HCT116 (cell line): ENCODE data around the gene PTBP1. TPM values are rescaled to one million over a fixed set of nuclear protein-coding genes. Genes with fewer than 3 reads are reported as not detected.

Source experiments
- ATAC-seq: fragments of 200-7000 bp; cut with Tn5 transposase; 2 replicates; pipeline ENCODE4 v1.9.1; 2020; ENCODE audit warnings: mild to moderate bottlenecking, moderate library complexity
- BruUV-seq: library from RNA; stranded (reverse); fragments of 400-500 nt; replicated peaks from 2 replicates; lab custom pipeline; 2021; lab: Mats Ljungman, UMichigan
- CTCF ChIA-PET: fragments of 300-600 bp; sonication (Branson Sonifier 250); formaldehyde crosslinking; loops from one replicate; lab custom pipeline; 2021; ENCODE audit warnings: antibody characterized with exemption; lab: Charles Lee
- POLR2A ChIA-PET: fragments of 300-600, 350-600 bp; sonication (Branson Sonifier 250); formaldehyde crosslinking; loops from one replicate; lab custom pipeline; 2021; ENCODE audit warnings: antibody characterized with exemption; lab: Charles Lee
- RAD21 ChIA-PET, 2 experiments: fragments of 300-600 bp; sonication (Branson Sonifier 250); formaldehyde crosslinking; loops; one replicate each; lab custom pipeline; 2023; ENCODE audit warnings: low total read pairs in 2 of 2; ENCODE audit not compliant: uncharacterized antibody in 2 of 2, unreplicated experiment in 2 of 2, low non-redundant PET in 1 of 2; lab: Charles Lee
- DNase-seq: peaks from one replicate; pipeline ENCODE4 v3.0.0-alpha.2; 2010; ENCODE audit warnings: low read depth, low spot score
- H2AFZ ChIP-seq: fragments of 200-600 bp; shearing (Covaris generic), sonication (generic); 2 replicates; pipeline ENCODE4 v1.6.1; 2017; ENCODE audit warnings: low read depth, mixed run types, mixed read lengths, antibody characterized with exemption, low read length; ENCODE audit not compliant: poor library complexity, severe bottlenecking
- H3K27ac ChIP-seq: 2 replicates; pipeline ENCODE4 v1.5.1; 2012; ENCODE audit warnings: low read depth, low read length
- H3K27me3 ChIP-seq: fragments of 200-600 bp; sonication (generic); 2 replicates; pipeline ENCODE4 v1.6.1; 2016; ENCODE audit warnings: mixed run types, low read length, mixed read lengths; ENCODE audit not compliant: insufficient read depth
- H3K36me3 ChIP-seq, 2 experiments: fragments of 200-500 bp in 1 of 2; fragments of 200-600 bp in 1 of 2; sonication (Bioruptor generic) in 1 of 2; sonication (generic) in 1 of 2; 2 replicates each; pipeline versions ENCODE4 v1.5.1 to v1.6.1; 2014 to 2016; ENCODE audit warnings: low read length in 2 of 2, inconsistent platforms in 1 of 2, mixed read lengths in 1 of 2, mixed run types in 1 of 2; ENCODE audit not compliant: insufficient read depth in 2 of 2, control insufficient read depth in 1 of 2
- H3K4me1 ChIP-seq, 2 experiments: fragments of 200-600 bp in 1 of 2; sonication (generic) in 1 of 2; 2 replicates each; pipeline versions ENCODE4 v1.5.1 to v1.6.1; 2012 to 2017; ENCODE audit warnings: low read length in 2 of 2, inconsistent platforms in 1 of 2, mild to moderate bottlenecking in 1 of 2, mixed read lengths in 1 of 2, mixed run types in 1 of 2, moderate library complexity in 1 of 2; ENCODE audit not compliant: insufficient read depth in 2 of 2, control insufficient read depth in 1 of 2
- H3K4me2 ChIP-seq: fragments of 200-600 bp; sonication (generic); 2 replicates; pipeline ENCODE4 v1.6.1; 2017; ENCODE audit warnings: mixed run types, low read length, mixed read lengths
- H3K4me3 ChIP-seq, 2 experiments: fragments of 200-600 bp in 1 of 2; sonication (generic) in 1 of 2; replicated peaks in 1 of 2; 2 replicates each; pipeline ENCODE4 v1.5.1; 2011 to 2016; ENCODE audit warnings: low read length in 2 of 2, control low read depth in 1 of 2, low read depth in 1 of 2, mild to moderate bottlenecking in 1 of 2, mixed read lengths in 1 of 2, mixed run types in 1 of 2
- H3K79me2 ChIP-seq: fragments of 200-600 bp; sonication (generic); 2 replicates; pipeline ENCODE4 v1.6.1; 2017; ENCODE audit warnings: mild to moderate bottlenecking, mixed run types, low read length, moderate library complexity, mixed read lengths; ENCODE audit not compliant: insufficient read depth
- H3K9ac ChIP-seq: fragments of 200-600 bp; sonication (generic); 2 replicates; pipeline ENCODE4 v1.6.1; 2016; ENCODE audit warnings: low read length, mixed read lengths
- H3K9me2 ChIP-seq: fragments of 200-600 bp; sonication (generic), shearing (Covaris generic); 2 replicates; pipeline ENCODE4 v1.6.1; 2017; ENCODE audit warnings: mixed run types, mild to moderate bottlenecking, moderate library complexity; ENCODE audit not compliant: insufficient read depth
- H3K9me3 ChIP-seq, 2 experiments: fragments of 200-500 bp in 1 of 2; fragments of 200-600 bp in 1 of 2; sonication (Bioruptor generic) in 1 of 2; sonication (generic) in 1 of 2; 2 replicates each; pipeline ENCODE4 v1.6.1; 2014 to 2017; ENCODE audit warnings: low read length in 2 of 2, mixed read lengths in 2 of 2, inconsistent platforms in 1 of 2, low read depth in 1 of 2, mild to moderate bottlenecking in 1 of 2, mixed run types in 1 of 2, moderate library complexity in 1 of 2; ENCODE audit not compliant: control insufficient read depth in 1 of 2, insufficient read depth in 1 of 2
- H4K20me1 ChIP-seq: fragments of 200-600 bp; sonication (generic), shearing (Covaris generic); 2 replicates; pipeline ENCODE4 v1.6.1; 2017; ENCODE audit warnings: mixed run types, mild to moderate bottlenecking, moderate library complexity; ENCODE audit not compliant: insufficient read depth
- ATF3 ChIP-seq: IDR thresholded peaks from 2 replicates; pipeline ENCODE4 v1.6.1; 2012
- CEBPB ChIP-seq: IDR thresholded peaks from 2 replicates; pipeline ENCODE4 v1.6.1; 2012; ENCODE audit warnings: low read depth
- CTCF ChIP-seq, 3 experiments: fragments of 200-600 bp in 1 of 3; sonication (generic) in 1 of 3; IDR thresholded peaks in 2 of 3; conservative IDR thresholded peaks in 1 of 3; 2 replicates each; pipeline ENCODE4 v1.5.1; 2012 to 2017; ENCODE audit warnings: low read depth in 2 of 3, low read length in 2 of 3, antibody characterized with exemption in 1 of 3, borderline replicate concordance in 1 of 3, control low read depth in 1 of 3, mild to moderate bottlenecking in 1 of 3, mixed read lengths in 1 of 3, mixed run types in 1 of 3, moderate library complexity in 1 of 3; ENCODE audit not compliant: insufficient read depth in 1 of 3
- EGR1 ChIP-seq: IDR thresholded peaks from 2 replicates; pipeline ENCODE4 v1.6.1; 2012; ENCODE audit warnings: low read depth
- ELF1 ChIP-seq: IDR thresholded peaks from 2 replicates; pipeline ENCODE4 v1.6.1; 2012; ENCODE audit warnings: low read depth, borderline replicate concordance
- FOSL1 ChIP-seq: IDR thresholded peaks from 2 replicates; pipeline ENCODE4 v1.6.1; 2012; ENCODE audit warnings: low read depth
- MAX ChIP-seq: IDR thresholded peaks from 2 replicates; pipeline ENCODE4 v1.6.1; 2012
- POLR2A ChIP-seq: IDR thresholded peaks from 2 replicates; pipeline ENCODE4 v1.7.0; 2011; ENCODE audit warnings: borderline replicate concordance; ENCODE audit not compliant: insufficient read depth, insufficient read length; ENCODE audit errors: extremely low read depth
- RAD21 ChIP-seq: IDR thresholded peaks from 2 replicates; pipeline ENCODE4 v1.6.1; 2012; ENCODE audit warnings: low read depth, mild to moderate bottlenecking
- REST ChIP-seq: IDR thresholded peaks from 2 replicates; pipeline ENCODE4 v1.6.1; 2012; ENCODE audit warnings: low read depth
- SIN3A ChIP-seq: IDR thresholded peaks from 2 replicates; pipeline ENCODE4 v1.6.1; 2012; ENCODE audit warnings: low read depth
- SP1 ChIP-seq: IDR thresholded peaks from 2 replicates; pipeline ENCODE4 v1.6.1; 2012; ENCODE audit warnings: low read depth
- SRF ChIP-seq: IDR thresholded peaks from 2 replicates; pipeline ENCODE4 v1.6.1; 2012; ENCODE audit warnings: low read depth
- YY1 ChIP-seq: IDR thresholded peaks from 2 replicates; pipeline ENCODE4 v1.6.1; 2011; ENCODE audit warnings: low read length, low read depth, moderate library complexity, mild to moderate bottlenecking; ENCODE audit not compliant: insufficient replicate concordance; ENCODE audit errors: extremely low read depth
- ZBTB33 ChIP-seq: IDR thresholded peaks from 2 replicates; pipeline ENCODE4 v1.6.1; 2011; ENCODE audit warnings: mild to moderate bottlenecking, low read length, moderate library complexity; ENCODE audit not compliant: insufficient replicate concordance; ENCODE audit errors: extremely low read depth
- ZFX ChIP-seq: fragments of 450-650 bp; IDR thresholded peaks from 2 replicates; pipeline ENCODE4 v1.6.1; 2017
- ZNF274 ChIP-seq: fragments of 200-500 bp; sonication (Bioruptor generic); IDR thresholded peaks from 2 replicates; pipeline ENCODE4 v1.6.1; 2014; ENCODE audit warnings: mild to moderate bottlenecking, low read depth, low read length, inconsistent platforms
- intact Hi-C: fragments of 100-400 bp; cut with micrococcal nuclease; formaldehyde crosslinking; loops from 2 replicates; pipeline ENCODE4 v1.10.0; 2022
- total RNA-seq: library from RNA; stranded (reverse); gene quantifications from one replicate; pipeline ENCODE4 v1.2.1, GENCODE V29; 2021; ENCODE audit not compliant: unreplicated experiment

The PTBP1 gene
- total RNA-seq, 1 experiment from 2014 or later, result 676 TPM

- TF ChIP-seq ATF3 (no peak), RAD21 (no peak), ELF1 (no peak), ZBTB33 (no peak), CTCF (IDR thresholded peaks at IDR 0.05 in 2 of 3, conservative IDR thresholded peaks at IDR 0.05 in 1 of 3; ENCODE audit: borderline replicate concordance in 1 of 3, insufficient read depth in 1 of 3, low read depth in 2 of 3, low read length in 2 of 3) (no peak), ZFX (no peak)
- TF ChIP-seq, all 23 proteins: peak for 0
These were observed 30.1 kb downstream of the PTBP1 start (continued) for GRCh38 chr19:827314-827709.

GRCh38 chr19:827710-828321 lies 30.6 kb downstream of the PTBP1 start, which contains the start of gene AZU1:
TSS of gene AZU1 (plus strand) at chr19:827837. CDS start at chr19:827847, 10 bp downstream.
- Histone ChIP-seq H3K27ac (no peak within 1 kb of the TSS), H4K20me1 (no peaks in the 10 kb centered on the region), H3K36me3 (no peaks in the 10 kb centered on the region), H3K4me1 (peaks cover 7 to 9% of the 10 kb centered on the region in 2 experiments; a peak in 3 of 4 replicates), H3K27me3 (no peaks in the 10 kb centered on the region), H3K4me2 (no peak within 1 kb of the TSS), H2AFZ (no peak within 1 kb of the TSS), H3K79me2 (no peaks in the 10 kb centered on the region), H3K9ac (no peak within 1 kb of the TSS), H3K4me3 (no peak within 1 kb of the TSS), H3K9me3 (no peaks in the 10 kb centered on the region), H3K9me2 (no peaks in the 10 kb centered on the region)
- intact Hi-C loops, result no loop called here
- ChIA-PET CTCF (no interaction called here), POLR2A (no interaction called here), RAD21 (no interaction called here)
- peak; percentile 43 for ATAC-seq
- no peak for TF ChIP-seq EGR1
- TF ChIP-seq REST, result no peak
- TF ChIP-seq POLR2A, result no peak
- TF ChIP-seq SIN3A, result no peak
- no peak for TF ChIP-seq ZFX
- TF ChIP-seq SRF, result no peak
- no peak for TF ChIP-seq CEBPB
- TF ChIP-seq MAX, result no peak
- TF ChIP-seq YY1, result no peak
- TF ChIP-seq FOSL1, result no peak
- TF ChIP-seq ATF3, result no peak
- no peak for TF ChIP-seq ZNF274
- TF ChIP-seq ELF1, result no peak
- TF ChIP-seq SP1, result no peak
- no peak for TF ChIP-seq RAD21
- no TSS peak for BruUV-seq
- no peak for DNase-seq
